Activated T-cell treated with anti-CD3 and anti-CD28 coated beads, Interleukin-2, amount 50 U/mL, for 4 hours (primary cell): Measurements from ENCODE around the gene GON4L. TPM values are rescaled to one million over a fixed set of nuclear protein-coding genes. Genes with fewer than 3 reads are reported as not detected.
"Not testable (repeated sequence)": the region's sequence is repeated elsewhere in the genome, so short reads cannot be mapped to it uniquely, and the experiment has no call there.

Experiments used
- ATAC-seq, 2 donors: fragments of 200-7000 bp; cut with Tn5 transposase; one replicate each; pipeline ENCODE4 v1.10.0; 2021
- DNase-seq: peaks from one replicate; pipeline ENCODE4 v3.0.0-alpha.2; 2020
- H3K27me3 Mint-ChIP-seq: one replicate; pipeline ENCODE4 v1.8.0; 2021; ENCODE audit warnings: low read depth, mixed read lengths
- H3K36me3 Mint-ChIP-seq: one replicate; pipeline ENCODE4 v1.8.0; 2022; ENCODE audit warnings: mixed read lengths; ENCODE audit not compliant: insufficient read depth
- H3K4me1 Mint-ChIP-seq: one replicate; pipeline ENCODE4 v1.8.0; 2021; ENCODE audit warnings: low read depth, mixed read lengths
- H3K4me3 Mint-ChIP-seq: one replicate; pipeline ENCODE4 v1.8.0; 2021; ENCODE audit warnings: mild to moderate bottlenecking, moderate library complexity, mixed read lengths
- H3K9me3 Mint-ChIP-seq: one replicate; pipeline ENCODE4 v1.8.0; 2021; ENCODE audit warnings: mixed read lengths
- total RNA-seq, 3 donors: library from RNA; stranded (reverse); gene quantifications; one replicate each; pipeline ENCODE4 v1.2.1, GENCODE V29; 2021

Gene GON4L
- total RNA-seq, 3 donors from 2014 or later, result 42.6 to 48.4 (median 47.8) TPM

DNA sequence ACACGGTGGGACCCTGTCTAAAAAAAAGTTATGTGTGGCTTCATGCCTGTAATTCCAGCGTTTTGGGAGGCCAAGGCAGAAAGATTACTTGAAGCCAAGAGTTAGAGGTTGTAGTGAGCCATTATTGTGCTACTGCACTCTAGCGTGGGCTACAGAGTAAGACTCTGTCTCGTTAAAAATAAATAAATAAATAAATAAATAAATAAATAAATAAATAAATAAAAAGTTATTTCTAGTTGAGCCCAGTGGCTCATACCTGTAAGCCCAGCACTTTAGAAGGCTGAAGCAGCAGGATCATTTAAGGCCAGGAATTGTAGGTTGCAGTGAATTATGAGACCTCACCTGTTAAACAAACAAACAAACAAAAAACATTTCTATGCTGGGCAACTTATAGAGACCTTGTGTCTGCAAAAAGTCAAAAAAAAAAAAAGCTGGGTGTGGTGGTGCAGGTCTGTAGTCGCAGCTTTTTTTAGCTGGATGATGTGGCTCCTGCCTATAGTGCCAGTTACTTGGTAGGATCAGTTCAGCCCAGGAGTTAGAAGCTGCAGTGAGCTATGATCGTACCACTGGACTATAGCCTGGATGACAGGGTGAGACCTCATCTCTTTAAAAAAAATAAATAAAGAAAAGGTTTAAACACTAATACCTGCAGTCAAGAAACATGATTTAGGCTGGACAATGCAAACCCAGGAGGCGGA, 25.6 kb downstream of the GON4L start:
- Mint-ChIP-seq H3K9me3 (no peaks in the 10 kb centered on the region), H3K4me3 (no peak overlapping the region)
- ATAC-seq, result no peak

DNA sequence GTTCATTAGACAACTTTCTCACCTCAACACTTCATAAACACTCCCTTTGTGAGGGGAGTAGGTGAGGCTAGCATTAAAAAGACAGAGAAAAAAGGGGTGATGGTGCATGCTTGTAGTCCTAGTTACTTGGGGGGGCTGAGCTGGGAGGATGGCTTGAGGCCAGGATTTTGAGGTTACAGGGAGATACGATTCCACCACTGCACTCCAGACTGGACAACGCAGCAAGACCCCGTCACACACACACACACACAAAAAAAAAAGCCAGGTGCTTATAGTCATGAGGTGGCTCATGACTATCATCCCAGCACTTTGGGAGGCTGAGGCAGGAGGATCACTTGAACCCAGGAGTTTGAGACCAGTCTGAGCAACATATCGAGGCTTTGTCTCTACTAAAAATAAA, 29.6 kb downstream of the GON4L start:
- Mint-ChIP-seq H3K27me3 (no peaks in the 10 kb centered on the region), H3K4me1 (no peaks in the 10 kb centered on the region), H3K4me3 (no peak overlapping the region), H3K36me3 (peaks cover 8% of the 10 kb centered on the region), H3K9me3 (no peaks in the 10 kb centered on the region)
- DNase-seq, result no peak
- ATAC-seq, result no peak

More for the DNA sequence above, 25.6 kb downstream of the GON4L start:
- peaks cover 19% of the 10 kb centered on the region for H3K4me1 Mint-ChIP-seq
- H3K36me3 Mint-ChIP-seq, result peaks cover 16% of the 10 kb centered on the region
- DNase-seq, result no peak
- H3K27me3 Mint-ChIP-seq, result no peaks in the 10 kb centered on the region

DNA sequence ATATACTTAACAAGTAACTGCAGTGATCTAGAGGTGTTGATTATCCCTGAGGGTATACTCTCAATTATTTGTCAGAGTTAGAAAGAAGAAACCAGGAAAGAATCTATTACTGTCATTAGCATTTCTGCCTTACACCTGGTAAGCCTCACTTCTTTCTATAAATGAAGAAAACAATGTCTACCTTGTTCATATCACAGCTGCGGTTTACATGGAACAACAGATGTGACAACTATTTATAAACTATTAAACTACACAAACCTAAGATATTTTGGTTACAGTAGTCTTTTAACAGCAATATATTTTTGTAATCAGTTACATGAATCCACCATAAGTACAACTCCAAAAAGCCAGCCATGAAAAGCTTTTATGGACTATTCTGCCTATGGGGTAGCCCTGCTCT, 40.7 kb downstream of the GON4L start:
- no peak for ATAC-seq
- no peak overlapping the region for H3K4me3 Mint-ChIP-seq
- DNase-seq, result no peak
- peaks cover 26% of the 10 kb centered on the region for H3K36me3 Mint-ChIP-seq
- no peaks in the 10 kb centered on the region for H3K9me3 Mint-ChIP-seq
- H3K27me3 Mint-ChIP-seq, result no peaks in the 10 kb centered on the region
- H3K4me1 Mint-ChIP-seq, result no peaks in the 10 kb centered on the region

DNA sequence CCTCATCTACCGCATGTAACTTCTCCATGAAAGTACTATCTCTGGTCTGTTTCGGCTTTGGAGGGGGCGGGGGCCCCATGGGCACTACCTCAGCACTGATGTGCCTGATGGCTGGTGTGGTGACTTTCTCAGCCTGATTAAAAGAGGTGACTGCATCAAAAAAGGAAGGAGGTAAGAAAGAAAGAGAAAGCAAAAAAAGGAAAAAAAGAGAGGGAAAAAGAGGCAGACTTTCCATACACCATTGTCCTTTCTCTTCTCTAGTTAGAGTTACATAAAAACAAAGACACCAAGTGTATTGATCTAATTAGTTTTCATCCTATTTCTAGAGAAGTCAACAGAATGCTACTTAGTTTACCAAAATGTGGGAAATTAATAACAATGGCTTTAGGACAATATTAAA, 43.3 kb downstream of the GON4L start:
- Mint-ChIP-seq H3K36me3 (peaks cover 16% of the 10 kb centered on the region), H3K4me1 (peaks cover 5% of the 10 kb centered on the region), H3K4me3 (no peak overlapping the region), H3K27me3 (no peaks in the 10 kb centered on the region), H3K9me3 (no peaks in the 10 kb centered on the region)
- DNase-seq (no peak), ATAC-seq (no peak)

DNA sequence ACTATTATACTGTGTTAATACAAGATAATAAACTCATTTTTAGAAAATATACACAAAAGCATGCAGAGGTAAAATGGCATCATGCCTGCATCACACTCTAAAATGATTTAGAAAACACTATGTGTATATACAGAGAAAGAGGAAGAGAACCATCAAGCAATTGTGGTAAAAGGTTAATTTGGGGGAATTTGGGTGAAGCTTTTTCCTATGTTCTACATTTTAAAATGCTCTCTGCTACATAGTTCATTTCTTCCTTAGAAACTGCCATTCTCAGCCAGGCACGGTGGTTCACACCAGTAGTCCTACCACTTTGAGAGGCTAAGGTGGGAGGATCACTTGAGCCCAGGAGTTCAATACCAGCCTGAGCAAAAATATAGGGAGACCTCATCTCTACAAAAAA, 44.1 kb downstream of the GON4L start:
- Mint-ChIP-seq H3K27me3 (no peaks in the 10 kb centered on the region), H3K36me3 (peaks cover 19% of the 10 kb centered on the region), H3K4me1 (peaks cover 5% of the 10 kb centered on the region), H3K9me3 (no peaks in the 10 kb centered on the region), H3K4me3 (no peak overlapping the region)
- DNase-seq (no peak), ATAC-seq (no peak)

DNA sequence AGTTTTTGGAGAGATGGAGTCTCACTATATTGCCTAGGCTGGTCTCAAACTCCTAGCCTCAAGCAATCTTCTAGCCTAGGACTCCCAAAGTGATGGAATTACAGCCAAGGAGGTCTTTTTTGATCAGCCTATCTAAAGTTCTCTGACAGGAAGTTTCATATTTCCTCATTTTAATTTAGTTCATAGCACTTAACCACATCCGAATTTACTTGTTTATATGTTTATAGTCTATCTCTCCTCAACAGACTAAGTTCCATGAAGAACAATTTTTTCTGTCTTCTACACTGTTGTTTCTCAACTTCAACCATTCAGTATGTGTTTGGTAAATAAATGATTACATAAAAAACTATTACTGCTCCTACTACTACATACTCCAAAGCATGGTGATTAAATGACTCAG, 47.9 kb downstream of the GON4L start:
- Mint-ChIP-seq H3K27me3 (no peaks in the 10 kb centered on the region), H3K4me3 (no peak overlapping the region), H3K36me3 (peaks cover 21% of the 10 kb centered on the region), H3K9me3 (no peaks in the 10 kb centered on the region), H3K4me1 (peaks cover 5% of the 10 kb centered on the region)
- no peak for DNase-seq
- no peak for ATAC-seq

DNA sequence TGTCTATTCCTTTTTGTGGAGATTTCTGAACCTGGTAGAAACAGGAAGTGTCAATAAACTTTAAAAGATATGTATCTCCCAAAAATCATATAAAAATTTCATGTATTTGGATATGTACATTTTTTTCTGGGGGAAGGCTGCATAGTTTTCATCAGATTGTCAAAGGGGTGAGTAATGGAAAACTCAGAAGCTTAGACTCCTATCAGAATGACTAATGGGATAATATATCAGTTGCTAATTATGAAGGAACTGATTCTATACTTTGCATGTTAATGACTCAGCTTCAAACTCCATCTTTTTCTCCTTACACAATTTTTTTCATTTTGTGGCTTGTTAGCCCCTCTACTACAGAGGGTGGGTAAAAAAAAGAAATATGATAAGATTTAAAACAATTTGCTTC, 55.9 kb downstream of the GON4L start:
- peaks cover 26% of the 10 kb centered on the region for H3K36me3 Mint-ChIP-seq
- no peaks in the 10 kb centered on the region for H3K27me3 Mint-ChIP-seq
- DNase-seq, result no peak
- ATAC-seq, result peak; percentile 67 to 72
- H3K4me3 Mint-ChIP-seq, result no peak overlapping the region
- H3K9me3 Mint-ChIP-seq, result no peaks in the 10 kb centered on the region
- peaks cover 5% of the 10 kb centered on the region for H3K4me1 Mint-ChIP-seq

DNA sequence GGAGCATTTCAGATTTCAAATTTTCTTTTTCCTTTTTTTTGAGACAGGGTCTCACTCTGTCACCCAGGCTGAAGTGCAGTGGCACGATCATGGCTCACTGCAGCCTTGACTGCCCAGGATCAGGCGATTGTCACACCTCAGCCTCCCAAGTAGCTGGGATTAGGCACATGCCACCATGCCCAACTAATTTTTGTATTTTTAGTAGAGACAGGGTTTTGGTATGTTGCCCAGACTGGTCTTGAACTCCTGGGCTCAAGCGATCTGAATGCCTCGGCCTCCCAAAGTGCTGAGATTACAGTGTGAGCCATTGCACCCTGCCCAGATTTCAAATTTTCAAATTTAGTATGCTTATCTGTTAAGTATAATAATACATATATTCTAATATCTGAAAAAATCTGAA, 61.4 kb downstream of the GON4L start:
- not testable (repeated sequence) for H3K4me1 Mint-ChIP-seq, ATAC-seq, H3K27me3 Mint-ChIP-seq, H3K4me3 Mint-ChIP-seq, DNase-seq, H3K9me3 Mint-ChIP-seq
- H3K36me3 Mint-ChIP-seq, result peaks cover 28% of the 10 kb centered on the region

DNA sequence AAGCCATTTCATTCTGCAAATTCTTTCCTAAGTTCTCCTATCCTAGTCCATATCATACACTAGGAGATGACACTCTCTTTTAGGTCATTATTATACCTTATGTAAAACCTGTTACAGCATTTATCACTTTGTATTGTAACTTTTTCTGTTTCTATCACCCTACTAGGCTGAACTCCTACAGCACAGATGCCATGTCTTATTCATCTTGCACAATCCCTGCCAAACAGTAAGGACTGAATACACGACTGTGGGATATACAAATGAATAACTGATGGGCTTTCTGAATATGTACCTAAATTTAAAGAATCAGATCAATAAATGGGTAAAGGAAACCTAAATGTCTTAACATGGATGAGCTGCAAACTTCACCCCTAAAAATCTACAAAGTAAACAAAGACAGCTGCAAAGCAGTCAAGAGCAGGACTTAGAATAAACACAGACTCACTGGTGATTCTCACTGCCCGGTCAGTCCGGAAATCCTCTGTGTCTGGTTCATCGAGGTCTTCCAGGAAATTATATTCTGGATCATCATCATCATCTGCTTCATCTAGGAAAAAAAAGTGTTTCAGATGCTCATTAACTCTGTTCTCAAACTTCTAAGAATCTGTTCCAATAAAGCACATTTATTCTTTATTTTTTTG, 62.3 kb downstream of the GON4L start:
- no peaks in the 10 kb centered on the region for H3K4me1 Mint-ChIP-seq
- ATAC-seq (no peak), DNase-seq (no peak)
- H3K9me3 Mint-ChIP-seq, result no peaks in the 10 kb centered on the region
- no peak overlapping the region for H3K4me3 Mint-ChIP-seq
- H3K27me3 Mint-ChIP-seq, result no peaks in the 10 kb centered on the region
- peaks cover 28% of the 10 kb centered on the region for H3K36me3 Mint-ChIP-seq

DNA sequence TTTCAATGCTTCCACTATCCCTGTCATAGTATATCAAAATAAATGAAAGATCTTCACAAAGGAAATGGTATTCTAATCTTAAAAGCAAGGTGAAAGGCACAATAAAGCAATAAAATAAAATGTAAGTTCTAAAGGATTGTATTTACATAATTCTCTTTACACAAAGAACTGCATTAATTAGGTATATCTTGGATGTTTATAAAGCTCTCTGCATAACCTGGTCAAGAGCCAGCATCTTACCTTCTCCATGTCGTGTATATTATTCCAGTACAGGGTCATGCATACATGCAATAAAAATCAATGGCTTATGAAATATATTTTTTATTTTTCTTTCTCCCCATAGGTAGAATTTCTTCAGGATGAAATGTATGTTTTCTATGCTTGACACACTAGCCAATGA, 63.8 kb downstream of the GON4L start:
- no peak for ATAC-seq

DNA sequence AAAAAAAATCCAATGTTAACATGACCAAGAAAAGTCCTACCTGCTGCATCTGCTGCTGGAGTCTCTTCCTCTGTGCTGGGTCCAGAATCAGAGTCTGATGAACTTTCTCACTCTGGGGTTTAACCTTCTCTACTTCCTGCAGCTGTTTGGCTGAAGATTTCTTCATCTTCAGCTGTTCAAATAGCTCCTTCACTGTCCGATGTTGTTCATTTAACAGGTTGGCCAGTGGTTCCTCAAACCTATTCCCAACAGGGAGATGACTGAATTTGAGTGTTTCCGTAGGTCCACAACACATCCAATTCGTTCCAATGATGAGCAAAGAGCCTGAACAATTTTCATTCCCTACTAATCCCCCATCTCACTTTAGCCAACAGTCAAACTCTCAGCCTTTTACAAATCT, 79.4 kb downstream of the GON4L start:
- Mint-ChIP-seq H3K4me1 (no peaks in the 10 kb centered on the region), H3K4me3 (no peak overlapping the region), H3K9me3 (no peaks in the 10 kb centered on the region), H3K36me3 (peaks cover 38% of the 10 kb centered on the region), H3K27me3 (no peaks in the 10 kb centered on the region)
- ATAC-seq (no peak), DNase-seq (no peak)

More for the DNA sequence above, 63.8 kb downstream of the GON4L start:
- Mint-ChIP-seq H3K4me3 (no peak overlapping the region), H3K36me3 (peaks cover 23% of the 10 kb centered on the region), H3K9me3 (no peaks in the 10 kb centered on the region), H3K4me1 (no peaks in the 10 kb centered on the region), H3K27me3 (no peaks in the 10 kb centered on the region)
- DNase-seq, result no peak

DNA sequence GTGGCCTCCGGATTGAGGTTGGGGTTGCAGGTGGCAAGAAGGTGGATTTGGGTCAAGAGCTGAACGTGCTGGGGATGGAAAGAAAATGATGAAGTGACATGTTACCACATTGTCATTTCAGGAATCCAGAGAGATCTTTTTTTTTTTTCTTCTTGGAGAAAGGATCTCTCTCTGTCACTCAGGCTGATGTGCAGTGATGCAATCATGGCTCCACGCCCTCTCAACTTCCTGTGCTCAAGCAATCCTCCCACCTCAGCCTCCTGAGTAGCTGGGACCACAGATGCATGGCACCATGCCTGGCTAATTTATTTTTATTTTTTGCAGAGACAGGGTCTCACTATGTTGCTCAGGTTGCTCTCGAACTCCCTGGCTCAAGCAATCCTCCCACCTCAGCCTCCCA, 80.6 kb downstream of the GON4L start:
- H3K9me3 Mint-ChIP-seq, result no peaks in the 10 kb centered on the region
- H3K27me3 Mint-ChIP-seq, result no peaks in the 10 kb centered on the region
- ATAC-seq (no peak), DNase-seq (no peak)
- H3K36me3 Mint-ChIP-seq, result peaks cover 40% of the 10 kb centered on the region
- no peak overlapping the region for H3K4me3 Mint-ChIP-seq
- no peaks in the 10 kb centered on the region for H3K4me1 Mint-ChIP-seq

DNA sequence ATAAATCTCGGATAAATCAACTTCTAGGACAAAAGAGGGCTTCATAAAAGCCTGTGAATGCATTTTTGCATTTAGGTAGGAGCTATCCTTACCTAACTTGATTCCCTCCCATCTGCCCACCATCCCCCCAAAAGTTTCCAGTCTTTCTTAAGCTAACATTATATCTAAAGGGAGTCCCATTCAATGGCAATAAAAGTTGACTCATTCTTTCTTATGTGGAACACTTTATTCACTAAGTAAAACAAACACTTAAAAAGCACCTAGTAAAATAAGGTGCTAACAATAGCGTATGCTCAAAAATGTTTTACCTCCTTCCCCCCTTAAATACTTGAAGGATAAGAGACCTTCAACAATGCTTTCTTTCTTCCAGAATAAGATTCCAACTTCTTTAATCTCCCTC, 83.8 kb downstream of the GON4L start:
- H3K9me3 Mint-ChIP-seq, result no peaks in the 10 kb centered on the region
- peaks cover 55% of the 10 kb centered on the region for H3K36me3 Mint-ChIP-seq
- no peaks in the 10 kb centered on the region for H3K4me1 Mint-ChIP-seq
- no peaks in the 10 kb centered on the region for H3K27me3 Mint-ChIP-seq
- no peak for DNase-seq
- no peak for ATAC-seq
- no peak overlapping the region for H3K4me3 Mint-ChIP-seq

DNA sequence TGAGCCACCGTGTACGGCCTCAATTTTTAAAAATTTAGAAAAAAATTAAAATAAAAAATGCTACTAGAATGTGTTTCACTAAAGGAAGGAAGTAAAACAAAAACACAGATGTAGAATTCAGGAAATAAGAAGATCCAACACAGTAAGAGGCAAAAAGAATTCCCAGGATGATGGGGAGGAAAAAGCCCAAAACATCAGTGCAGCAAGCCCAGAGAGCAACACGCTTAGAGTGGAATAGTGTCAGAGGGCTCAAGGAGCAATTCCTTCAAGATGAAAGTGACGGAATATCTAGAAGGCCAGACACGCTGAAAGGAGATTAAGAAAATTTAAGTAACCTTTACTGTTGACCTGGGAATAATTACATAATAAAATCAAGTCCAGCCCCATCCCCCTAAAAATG, 87.8 kb downstream of the GON4L start:
- H3K27me3 Mint-ChIP-seq, result no peaks in the 10 kb centered on the region
- H3K9me3 Mint-ChIP-seq, result no peaks in the 10 kb centered on the region
- no peak overlapping the region for H3K4me3 Mint-ChIP-seq
- no peaks in the 10 kb centered on the region for H3K4me1 Mint-ChIP-seq
- no peak for ATAC-seq
- peaks cover 50% of the 10 kb centered on the region for H3K36me3 Mint-ChIP-seq
- no peak for DNase-seq

DNA sequence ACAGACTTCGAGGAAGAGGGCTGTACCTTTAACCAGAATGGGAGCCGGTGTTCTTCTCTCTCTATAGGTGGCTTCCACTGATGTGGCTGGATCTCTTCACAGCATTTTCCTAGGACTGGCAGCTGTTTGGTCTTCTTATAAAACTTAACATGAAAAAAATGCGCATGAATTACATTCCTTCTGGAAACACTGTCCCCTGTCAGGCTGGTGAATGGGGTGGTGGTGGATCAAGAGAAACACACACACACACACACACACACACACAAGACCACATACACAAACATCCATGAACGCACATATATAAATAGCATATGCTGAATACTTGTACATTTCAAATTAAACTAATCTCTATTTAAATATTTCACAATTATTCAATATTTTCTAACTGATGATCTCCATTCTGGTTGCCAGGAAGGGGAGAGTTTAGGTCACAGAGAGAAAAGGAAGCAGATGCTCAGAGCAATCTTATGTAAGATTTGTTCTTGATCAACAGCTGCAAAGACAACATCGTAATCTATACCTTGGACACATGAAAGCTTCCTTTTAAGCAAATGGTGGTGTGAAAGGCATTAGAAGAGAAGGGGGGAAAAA, 89.5 kb downstream of the GON4L start:
- DNase-seq, ATAC-seq, H3K4me3 Mint-ChIP-seq, H3K27me3 Mint-ChIP-seq, H3K4me1 Mint-ChIP-seq, H3K9me3 Mint-ChIP-seq: not testable (repeated sequence)
- H3K36me3 Mint-ChIP-seq, result peaks cover 43% of the 10 kb centered on the region
